Lower leg skin (tissue), 3 donors: ENCODE measurements around the gene RPS26.

Experiments
- CTCF ChIP-seq, 3 donors: fragments of 450-650 bp; IDR thresholded peaks; one replicate each; pipeline ENCODE4 v1.5.1; 2016; ENCODE audit warnings: antibody characterized with exemption in 3 of 3, mild to moderate bottlenecking in 3 of 3, moderate library complexity in 2 of 3
- POLR2A ChIP-seq, 2 donors: fragments of 450-650 bp; IDR thresholded peaks; one replicate each; pipeline ENCODE4 v1.6.1; 2016 to 2017; ENCODE audit warnings: antibody characterized with exemption in 2 of 2, mild to moderate bottlenecking in 1 of 2, moderate library complexity in 1 of 2

DNA sequence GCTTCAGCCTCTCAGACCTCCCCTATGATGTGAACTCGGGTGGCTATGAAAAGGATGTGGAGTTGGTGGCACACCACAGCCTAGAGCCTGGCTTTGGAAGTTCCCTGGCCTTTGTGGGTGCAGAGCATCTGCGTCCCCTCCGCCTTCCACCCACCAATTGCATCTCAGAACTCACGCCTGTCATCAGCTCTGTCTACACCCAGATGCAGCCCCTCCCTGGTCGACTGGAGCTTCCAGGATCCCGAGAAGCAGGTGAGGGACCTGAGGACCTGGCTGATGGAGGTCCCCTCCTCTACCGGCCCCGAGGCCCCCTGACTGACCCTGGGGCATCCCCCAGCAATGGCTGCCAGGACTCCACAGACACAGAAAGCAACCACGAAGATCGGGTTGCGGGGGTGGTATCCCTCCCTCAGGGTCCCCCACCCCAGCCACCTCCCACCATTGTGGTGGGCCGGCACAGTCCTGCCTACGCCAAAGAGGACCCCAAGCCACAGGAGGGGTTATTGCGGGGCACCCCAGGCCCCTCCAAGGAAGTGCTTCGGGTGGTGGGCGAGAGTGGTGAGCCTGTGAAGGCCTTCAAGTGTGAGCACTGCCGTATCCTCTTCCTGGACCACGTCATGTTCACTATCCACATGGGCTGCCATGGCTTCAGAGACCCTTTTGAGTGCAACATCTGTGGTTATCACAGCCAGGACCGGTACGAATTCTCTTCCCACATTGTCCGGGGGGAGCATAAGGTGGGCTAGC is 7.0 kb upstream of the RPS26 start:
- no peak for TF ChIP-seq CTCF (IDR thresholded peaks at IDR 0.05)
- TF ChIP-seq POLR2A (IDR thresholded peaks at IDR 0.05): no peak
